Tibial artery (tissue), 4 donors: Measurements from ENCODE around the gene ANKRD44.

Experiments
- DNase-seq, 2 donors: peaks; one replicate each; pipeline ENCODE4 v3.0.0-alpha.2; 2019
- H3K27ac ChIP-seq, 2 donors: fragments of 200-600 bp; sonication (generic) in 1 of 2; 1 replicate in 1 of 2; 2 replicates in 1 of 2; pipeline ENCODE4 v1.5.1; 2018 to 2019; ENCODE audit warnings: mild to moderate bottlenecking in 1 of 2
- H3K27me3 ChIP-seq, 2 donors: fragments of 200-600 bp; sonication (generic) in 1 of 2; one replicate each; pipeline versions ENCODE4 v1.5.1 to v1.6.0; 2016 to 2019
- H3K36me3 ChIP-seq, 3 donors: fragments of 200-600 bp; sonication (generic) in 2 of 3; one replicate each; pipeline ENCODE4 v1.5.1; 2016 to 2019; ENCODE audit warnings: mild to moderate bottlenecking in 2 of 3
- H3K4me1 ChIP-seq, 4 donors: fragments of 200-600 bp; sonication (generic) in 2 of 4; 1 replicate in 3 of 4; 2 replicates in 1 of 4; pipeline ENCODE4 v1.5.1; 2016 to 2019
- H3K4me3 ChIP-seq, 2 donors: fragments of 200-600 bp; sonication (generic) in 1 of 2; 1 replicate in 1 of 2; 2 replicates in 1 of 2; pipeline ENCODE4 v1.5.1; 2018 to 2019; ENCODE audit warnings: mild to moderate bottlenecking in 2 of 2
- H3K9me3 ChIP-seq, 3 donors: fragments of 200-600 bp; sonication (generic) in 1 of 3; one replicate each; pipeline ENCODE4 v1.5.1; 2016 to 2019
- CTCF ChIP-seq, 2 experiments: fragments of 200-600 bp in 1 of 2; fragments of 450-650 bp in 1 of 2; IDR thresholded peaks; one replicate each; pipeline ENCODE4 v1.5.1; 2017 to 2019; ENCODE audit warnings: antibody characterized with exemption in 2 of 2, mild to moderate bottlenecking in 1 of 2, moderate library complexity in 1 of 2
- intact Hi-C: fragments of 100-400 bp; cut with DNase I; formaldehyde crosslinking; loops from one replicate; pipeline ENCODE4 v1.15.0; 2023; ENCODE audit warnings: low total_unique reads

Gene ANKRD44

GRCh38 chr2:197251576-197251975 lies 59.0 kb downstream of the ANKRD44 start:
- Histone ChIP-seq H3K27me3 (no peaks in the 10 kb centered on the region), H3K27ac (no peak overlapping the region), H3K36me3 (no peaks in the 10 kb centered on the region), H3K4me3 (no peak overlapping the region), H3K4me1 (peaks cover 0 to 42% (median 7%) of the 10 kb centered on the region in 4 donors), H3K9me3 (no peaks in the 10 kb centered on the region)
- intact Hi-C loops, result no loop called here
- TF ChIP-seq CTCF (IDR thresholded peaks at IDR 0.05), result no peak
- DNase-seq, result no peak

- Histone ChIP-seq H3K36me3 (no peaks in the 10 kb centered on the region), H3K9me3 (no peaks in the 10 kb centered on the region), H3K27ac (no peak overlapping the region), H3K27me3 (no peaks in the 10 kb centered on the region), H3K4me3 (no peak overlapping the region), H3K4me1 (peaks cover 0 to 42% (median 7%) of the 10 kb centered on the region in 4 donors)
- TF ChIP-seq CTCF (IDR thresholded peaks at IDR 0.05), result no peak
- intact Hi-C loops, result no loop called here
- no peak for DNase-seq
Measured at GRCh38 chr2:197251163-197251562, 59.4 kb downstream of the ANKRD44 start.

- Histone ChIP-seq H3K4me1 (peaks cover 0 to 35% (median 5%) of the 10 kb centered on the region in 4 donors), H3K27me3 (no peaks in the 10 kb centered on the region), H3K36me3 (no peaks in the 10 kb centered on the region), H3K9me3 (no peaks in the 10 kb centered on the region), H3K4me3 (no peak overlapping the region), H3K27ac (no peak overlapping the region)
- DNase-seq, result no peak
- intact Hi-C loops, result no loop called here
- TF ChIP-seq CTCF (IDR thresholded peaks at IDR 0.05), result no peak
Measured at GRCh38 chr2:197250084-197250397, 60.5 kb downstream of the ANKRD44 start.

- TF ChIP-seq CTCF (IDR thresholded peaks at IDR 0.05), result no peak
- Histone ChIP-seq H3K36me3 (no peaks in the 10 kb centered on the region), H3K4me3 (no peak overlapping the region), H3K9me3 (no peaks in the 10 kb centered on the region), H3K4me1 (peaks cover 0 to 31% (median under 1%) of the 10 kb centered on the region in 4 donors), H3K27me3 (no peaks in the 10 kb centered on the region), H3K27ac (no peak overlapping the region)
- intact Hi-C loops, result no loop called here
- no peak for DNase-seq
Measured at GRCh38 chr2:197249381-197250083, 61.0 kb downstream of the ANKRD44 start.

- H3K4me1 ChIP-seq, result peaks cover 0 to 31% (median 0%) of the 10 kb centered on the region in 4 donors
- intact Hi-C loops, result no loop called here
- no peaks in the 10 kb centered on the region for H3K9me3 ChIP-seq
- no peaks in the 10 kb centered on the region for H3K27me3 ChIP-seq
- H3K4me3 ChIP-seq, result no peak overlapping the region
- H3K27ac ChIP-seq, result no peak overlapping the region
- TF ChIP-seq CTCF (IDR thresholded peaks at IDR 0.05), result no peak
- H3K36me3 ChIP-seq, result no peaks in the 10 kb centered on the region
- DNase-seq, result no peak
Measured at GRCh38 chr2:197248623-197249022, 62.0 kb downstream of the ANKRD44 start.

GRCh38 chr2:197248001-197248401 lies 62.6 kb downstream of the ANKRD44 start:
- no peaks in the 10 kb centered on the region for H3K27me3 ChIP-seq
- peaks cover 0 to 32% (median 0%) of the 10 kb centered on the region in 4 donors for H3K4me1 ChIP-seq
- H3K36me3 ChIP-seq, result no peaks in the 10 kb centered on the region
- no peak for TF ChIP-seq CTCF (IDR thresholded peaks at IDR 0.05)
- no peak for DNase-seq
- no peaks in the 10 kb centered on the region for H3K9me3 ChIP-seq
- H3K4me3 ChIP-seq, result no peak overlapping the region
- no peak overlapping the region for H3K27ac ChIP-seq
- intact Hi-C loops, result no loop called here
